Embryonic facial prominence (tissue), 1 donor: ENCODE results near the gene LYPD6B.

Experiments
- DNase-seq: peaks from one replicate; pipeline ENCODE4 v3.0.0-alpha.2; 2016; ENCODE audit errors: extremely low spot score

Gene LYPD6B

GRCh38 chr2:149160701-149161217, 122.3 kb downstream of the LYPD6B start:
- DNase-seq = peak; percentile 31

GRCh38 chr2:149161481-149162225, 123.2 kb downstream of the LYPD6B start:
- DNase-seq = no peak

GRCh38 chr2:149164296-149164695, 125.8 kb downstream of the LYPD6B start:
- no peak for DNase-seq

- no peak for DNase-seq
Measured at GRCh38 chr2:149164827-149165226, 126.3 kb downstream of the LYPD6B start.

- no peak for DNase-seq
Measured at GRCh38 chr2:149167001-149167780, 128.7 kb downstream of the LYPD6B start.

- no peak for DNase-seq
Measured at GRCh38 chr2:149167941-149168340, 129.4 kb downstream of the LYPD6B start.

- no peak for DNase-seq
Measured at GRCh38 chr2:149169656-149170055, 131.2 kb downstream of the LYPD6B start.

GRCh38 chr2:149170156-149170555, 131.7 kb downstream of the LYPD6B start:
- DNase-seq = no peak

- no peak for DNase-seq
Measured at GRCh38 chr2:149170911-149171310, 132.4 kb downstream of the LYPD6B start.

- no peak for DNase-seq
Measured at GRCh38 chr2:149173220-149173619, 134.7 kb downstream of the LYPD6B start.

GRCh38 chr2:149175956-149176355, 137.5 kb downstream of the LYPD6B start:
- DNase-seq = no peak

- no peak for DNase-seq
Measured at GRCh38 chr2:149178612-149179011, 140.1 kb downstream of the LYPD6B start.

GRCh38 chr2:149180226-149180875, 141.9 kb downstream of the LYPD6B start:
- peak; percentile 27 for DNase-seq

GRCh38 chr2:149183187-149183586, 144.7 kb downstream of the LYPD6B start:
- no peak for DNase-seq

- DNase-seq = no peak
Measured at GRCh38 chr2:149184991-149185390, 146.5 kb downstream of the LYPD6B start.

GRCh38 chr2:149185942-149186490, 147.5 kb downstream of the LYPD6B start:
- no peak for DNase-seq

GRCh38 chr2:149187057-149187456, 148.6 kb downstream of the LYPD6B start:
- no peak for DNase-seq

- DNase-seq = no peak
Measured at GRCh38 chr2:149188291-149188690, 149.8 kb downstream of the LYPD6B start.

- no peak for DNase-seq
Measured at GRCh38 chr2:149189769-149190168, 151.3 kb downstream of the LYPD6B start.

GRCh38 chr2:149191915-149192314, 153.4 kb downstream of the LYPD6B start:
- no peak for DNase-seq

- DNase-seq = no peak
Measured at GRCh38 chr2:149192427-149192826, 153.9 kb downstream of the LYPD6B start.

GRCh38 chr2:149200109-149200520, 161.6 kb downstream of the LYPD6B start:
- no peak for DNase-seq
